HG02678 (cell line): Measurements from ENCODE around the gene CACHD1.

Source experiments
- ATAC-seq: cut with Tn5 transposase; IDR thresholded peaks from one replicate; pipeline ENCODE4 v1.9.1; 2021; ENCODE audit warnings: mild to moderate bottlenecking, moderate library complexity; ENCODE audit not compliant: unreplicated experiment

Gene CACHD1

DNA sequence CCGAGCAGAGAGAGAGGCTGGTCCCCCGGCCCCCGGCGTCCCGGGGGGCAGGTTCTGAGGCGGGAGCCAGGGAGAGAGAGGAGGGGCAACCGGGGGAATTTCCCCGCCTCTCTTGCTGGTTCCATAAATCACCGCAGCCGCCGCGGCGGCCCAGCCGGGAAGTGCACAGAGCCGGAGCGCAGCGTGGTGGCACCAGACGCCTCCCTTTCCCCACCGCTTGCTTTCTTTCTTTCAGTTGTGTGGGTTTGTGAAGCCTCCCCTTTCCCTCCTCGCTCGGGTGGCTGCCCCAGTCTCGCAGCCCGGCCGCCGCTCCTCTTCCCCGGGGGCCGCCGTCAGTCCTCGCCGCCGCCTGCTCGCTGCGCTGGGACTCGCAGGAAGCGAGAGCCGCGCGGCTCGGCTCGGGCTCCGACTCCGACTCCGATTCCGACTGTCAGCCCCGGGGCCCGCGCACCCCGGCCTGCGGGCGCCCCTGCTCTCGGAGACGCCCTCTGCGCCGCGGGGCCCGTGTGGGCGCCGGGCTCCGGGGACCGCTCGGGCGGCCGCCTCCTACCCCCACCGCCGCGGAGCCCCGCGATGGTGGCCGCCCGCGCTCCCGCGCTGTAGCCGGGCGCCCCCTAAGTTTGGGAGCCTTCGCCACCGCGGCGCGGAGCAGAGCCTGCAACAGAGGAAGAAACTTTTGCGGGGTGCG, at the start of gene CACHD1:
TSS of gene CACHD1 (plus strand) at position 153 of the 688 bp plus-strand sequence. CDS start 616 bp downstream, outside the sequence.
- ATAC-seq: peak; percentile 71

DNA sequence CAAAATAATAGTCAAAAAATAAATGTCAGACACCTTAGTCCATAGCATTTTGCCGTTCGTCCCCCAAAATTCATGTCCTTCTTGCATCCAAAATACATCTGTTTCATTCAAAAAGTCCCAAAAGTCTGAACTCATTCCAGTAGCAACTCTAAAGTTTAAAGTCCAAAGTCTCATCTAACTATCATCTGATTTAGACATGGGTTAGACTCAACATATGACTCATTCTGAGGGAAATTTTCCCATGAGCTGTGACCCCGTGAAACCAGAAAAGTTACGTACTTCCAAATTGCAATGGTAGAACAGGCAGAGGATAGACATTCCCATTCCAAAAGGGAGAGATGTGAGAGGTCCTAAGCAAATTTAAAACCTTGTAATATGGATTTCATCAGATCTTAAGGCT, 48.6 kb upstream of the CACHD1 start:
- no peak for ATAC-seq

- no peak for ATAC-seq
Measured at GRCh38 chr1:64423526-64423925, 46.4 kb upstream of the CACHD1 start.

DNA sequence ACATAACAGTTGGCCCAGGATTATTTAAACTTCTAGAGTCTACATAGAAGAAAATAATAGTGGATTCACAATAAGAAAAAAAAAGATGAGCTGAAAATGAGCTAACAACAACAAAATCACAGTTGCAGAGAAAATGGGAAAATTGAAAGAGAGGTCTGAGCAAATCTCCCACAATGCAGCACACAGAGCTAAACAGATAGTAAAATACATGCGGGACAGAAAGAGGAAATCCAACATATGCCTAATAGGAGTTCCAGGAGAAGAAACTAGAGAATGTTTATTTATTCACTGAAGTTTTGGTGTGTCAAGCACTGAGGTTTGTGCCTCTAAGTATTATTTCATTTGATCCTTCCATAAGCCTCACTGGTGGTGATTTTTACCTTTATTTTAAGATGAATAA, 45.5 kb upstream of the CACHD1 start:
- ATAC-seq: no peak

GRCh38 chr1:64425521-64425920, 44.4 kb upstream of the CACHD1 start:
- no peak for ATAC-seq

- ATAC-seq: no peak
Measured at GRCh38 chr1:64426681-64427080, 43.2 kb upstream of the CACHD1 start.

- ATAC-seq: no peak
Measured at GRCh38 chr1:64427879-64428278, 42.0 kb upstream of the CACHD1 start.

DNA sequence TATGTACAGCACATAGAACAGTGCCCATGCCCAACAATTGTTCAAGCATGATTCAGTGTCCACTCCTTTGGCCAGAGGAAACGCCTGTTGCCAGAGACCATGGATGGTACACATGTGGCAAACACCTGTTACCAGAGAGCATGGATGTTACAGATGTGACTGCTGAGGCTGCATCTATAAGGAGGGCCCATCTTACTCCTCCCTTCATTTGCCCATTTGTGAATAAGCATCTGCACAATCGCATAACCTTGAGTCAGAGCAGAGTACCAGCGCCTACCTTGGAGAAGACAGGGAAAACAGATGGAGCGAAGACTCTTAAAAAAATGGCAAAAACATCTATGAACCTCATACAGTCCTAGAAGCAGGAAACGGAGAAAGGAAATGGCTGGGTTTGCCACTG, 36.6 kb upstream of the CACHD1 start:
- ATAC-seq: no peak

DNA sequence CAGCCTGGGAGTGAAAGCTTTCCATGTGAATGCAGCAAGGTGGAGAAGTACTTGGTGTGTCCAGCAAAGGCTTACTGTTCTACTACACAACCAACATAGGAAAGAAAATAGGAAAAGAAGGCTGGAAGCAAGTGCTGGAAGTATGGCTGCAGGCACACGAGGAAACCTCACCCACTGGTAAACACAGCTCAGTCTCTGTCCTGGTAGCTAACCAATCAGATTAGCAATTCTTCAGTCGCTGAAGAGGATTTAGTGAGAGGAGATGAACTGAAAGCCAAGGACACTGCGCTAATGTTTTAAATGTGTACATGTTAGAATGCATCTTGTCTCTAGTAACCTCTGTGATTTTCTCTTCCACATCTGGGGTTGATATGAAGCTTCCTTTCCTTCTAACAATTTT, 36.2 kb upstream of the CACHD1 start:
- no peak for ATAC-seq

GRCh38 chr1:64435000-64435399, 34.9 kb upstream of the CACHD1 start:
- no peak for ATAC-seq

GRCh38 chr1:64437453-64437852, 32.5 kb upstream of the CACHD1 start:
- no peak for ATAC-seq

GRCh38 chr1:64440183-64440826, 29.6 kb upstream of the CACHD1 start:
- ATAC-seq: no peak

- ATAC-seq: no peak
Measured at GRCh38 chr1:64451440-64451839, 18.5 kb upstream of the CACHD1 start.

GRCh38 chr1:64453688-64454087, 16.2 kb upstream of the CACHD1 start:
- no peak for ATAC-seq

DNA sequence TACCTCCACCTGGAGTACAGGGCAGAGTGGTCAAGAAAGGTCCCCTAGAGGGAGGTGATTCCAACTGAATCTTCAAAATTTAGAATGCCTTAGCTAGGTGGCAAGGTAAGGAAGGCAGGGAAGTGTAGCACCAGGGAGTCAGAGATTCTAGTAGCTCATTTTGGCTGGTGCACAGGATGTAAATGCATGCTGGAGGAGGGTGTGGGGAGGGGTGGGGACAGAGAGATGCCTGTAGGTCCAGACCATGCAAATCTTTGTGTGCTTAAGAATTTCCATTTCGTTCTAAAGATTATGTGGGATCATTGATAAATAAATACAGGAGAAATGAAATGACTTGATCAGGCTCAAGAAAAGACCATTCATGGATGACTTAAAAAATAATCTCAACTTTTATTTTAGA, 11.0 kb upstream of the CACHD1 start:
- ATAC-seq: no peak

- ATAC-seq: no peak
Measured at GRCh38 chr1:64459743-64460142, 10.2 kb upstream of the CACHD1 start.

- no peak for ATAC-seq
Measured at GRCh38 chr1:64466033-64466432, 3.9 kb upstream of the CACHD1 start.

DNA sequence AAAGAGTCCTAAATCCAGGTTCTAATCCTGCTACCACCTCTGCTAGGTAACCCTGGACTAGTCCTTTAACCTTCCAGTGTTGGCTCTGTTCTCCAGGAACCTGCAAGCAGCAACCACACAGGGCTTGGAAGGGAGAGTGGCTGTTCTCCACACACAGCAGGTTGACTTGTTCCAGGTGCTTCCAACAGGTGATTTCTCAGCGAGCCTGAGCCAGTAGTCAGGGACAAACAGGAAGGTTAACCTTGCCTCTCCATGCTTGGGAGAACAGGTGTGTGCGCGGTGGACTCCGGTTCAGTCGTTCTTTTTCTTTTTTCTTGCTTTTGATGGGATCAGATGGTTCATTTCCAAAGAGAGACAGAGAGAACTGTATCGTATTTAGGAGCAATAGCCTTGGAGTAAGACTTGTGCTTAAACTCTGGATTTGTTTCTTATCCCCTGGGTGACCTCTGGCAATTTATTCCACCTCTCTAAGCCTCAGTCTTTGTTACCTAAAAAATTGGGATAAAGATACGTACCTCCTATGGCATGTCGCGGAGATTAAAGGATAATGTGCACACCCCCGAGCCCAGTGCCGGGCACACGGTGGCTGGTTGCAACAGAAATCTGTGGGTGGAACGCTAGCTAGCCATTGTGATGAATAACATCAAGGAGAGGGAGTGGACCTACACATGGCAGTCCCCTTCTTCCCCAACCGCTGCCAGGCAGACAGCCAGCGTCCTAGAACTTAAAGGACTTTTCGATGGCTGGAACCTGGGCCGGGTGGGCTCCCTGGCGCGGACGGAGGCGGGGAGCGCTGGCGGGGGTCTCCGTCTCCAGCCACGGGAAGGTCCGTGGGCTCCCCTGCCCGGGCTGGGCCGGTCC, 583 bp upstream of the CACHD1 start:
- ATAC-seq: no peak

DNA sequence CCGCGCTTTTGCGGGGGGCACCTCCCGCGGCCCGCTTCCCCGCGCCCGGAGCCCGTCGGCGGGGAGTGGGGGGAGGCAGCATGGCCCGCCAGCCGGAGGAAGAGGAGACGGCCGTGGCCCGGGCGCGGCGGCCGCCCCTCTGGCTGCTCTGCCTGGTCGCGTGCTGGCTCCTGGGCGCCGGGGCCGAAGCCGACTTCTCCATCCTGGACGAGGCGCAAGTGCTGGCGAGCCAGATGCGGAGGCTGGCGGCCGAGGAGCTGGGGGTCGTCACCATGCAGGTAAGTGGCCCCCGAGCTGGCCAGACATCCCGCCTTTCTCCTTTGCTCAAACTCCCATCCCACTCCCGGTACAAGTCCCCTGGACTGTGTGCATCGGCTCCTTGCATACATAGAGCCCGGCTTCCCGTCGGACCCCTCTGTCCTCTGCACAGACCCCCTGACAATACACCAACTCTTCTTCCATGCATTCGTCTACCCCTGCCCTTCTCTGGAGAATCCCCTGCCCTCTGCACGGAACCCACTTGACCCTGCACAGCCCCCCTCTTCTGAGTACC, 812 bp downstream of the CACHD1 start:
- peak; percentile 21 for ATAC-seq

DNA sequence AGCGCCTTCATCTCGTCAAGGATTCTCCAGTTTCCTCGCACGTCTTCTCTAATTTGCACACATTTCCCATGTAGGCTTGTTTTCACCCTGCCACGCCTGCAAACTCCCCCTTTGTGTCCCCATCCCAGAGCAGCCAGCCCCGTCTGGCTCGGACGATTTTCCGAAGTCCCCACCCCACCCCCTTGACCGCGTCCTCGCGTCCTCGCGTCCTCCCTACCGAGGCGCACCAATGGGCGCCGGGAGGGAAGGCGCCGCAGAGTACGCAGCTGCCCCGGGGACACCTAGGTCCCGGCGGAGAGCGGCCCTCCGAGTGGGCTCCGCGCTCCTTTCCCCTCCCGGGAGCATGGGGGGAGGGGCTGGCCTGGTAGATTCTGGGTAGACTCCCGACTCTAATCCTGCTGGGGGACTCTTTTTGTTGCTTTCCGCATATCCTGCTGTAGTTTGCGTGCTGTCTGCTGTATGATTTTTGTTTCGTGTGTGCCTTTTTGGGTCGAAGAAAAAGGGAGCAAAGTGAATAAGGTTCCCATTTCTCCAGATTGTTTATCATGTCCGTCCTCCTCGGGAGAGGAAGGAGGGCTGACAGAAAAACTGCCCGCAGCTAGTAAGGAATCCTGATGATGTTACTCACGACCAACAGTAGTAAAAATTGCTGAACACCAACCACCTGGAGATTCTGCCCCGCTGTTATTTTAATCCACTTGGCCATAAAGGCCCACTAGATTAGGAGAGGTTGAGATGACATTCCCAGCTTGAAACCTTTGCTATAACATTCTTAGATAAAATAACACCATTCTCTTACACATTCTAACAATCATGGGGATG, 1.5 kb downstream of the CACHD1 start:
- no peak for ATAC-seq

DNA sequence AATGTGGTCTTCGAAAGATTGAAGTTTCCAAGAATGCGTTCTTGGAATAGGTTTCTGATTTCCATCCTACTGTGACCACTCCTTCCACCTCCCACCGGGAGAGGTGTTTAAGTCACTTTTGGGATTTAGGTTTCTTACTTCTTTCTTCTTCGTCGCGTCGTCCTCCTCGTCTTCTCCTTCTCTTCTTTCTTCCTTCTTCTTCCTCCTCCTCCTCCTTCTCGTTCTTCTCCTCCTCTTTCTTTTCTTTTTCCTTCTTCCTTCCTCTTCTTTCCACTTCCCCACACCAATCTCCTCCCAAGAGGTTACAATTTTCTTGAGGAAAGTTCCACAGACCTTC, 2.1 kb downstream of the CACHD1 start:
- no peak for ATAC-seq
